ENCODE measurements around the gene IL22. TPM values are rescaled to one million over a fixed set of nuclear protein-coding genes. Genes with fewer than 3 reads are reported as not detected.

IL22 gene
- polyA plus RNA-seq, 1 experiment: not detected

- CTCF ChIA-PET: no interaction called here
- DNase-seq (ENCODE audit: low read depth): no peak
- POLR2A ChIA-PET: no interaction called here
These were observed 6.0 kb upstream of the IL22 start for GRCh38 chr12:68259318-68259940.

GRCh38 chr12:68252077-68252476 lies 1.3 kb downstream of the IL22 start:
- no peak for TF ChIP-seq CTCF (IDR thresholded peaks at IDR 0.05; ENCODE audit: insufficient read depth, low read depth, low read length)
- ChIA-PET POLR2A (no interaction called here), CTCF (interaction anchor here (0.7 kb wide), 1 partner anchor 57 kb away, joined by 3 read pairs; no protein-coding TSS in a partner anchor)
- H3K4me3 ChIP-seq (ENCODE audit: low read depth, low read length): no peak overlapping the region
- no peak for DNase-seq (ENCODE audit: low read depth)
- no peaks in the 10 kb centered on the region for H3K36me3 ChIP-seq (ENCODE audit: control insufficient read depth, insufficient read depth, low read length)
- H3K27me3 ChIP-seq (ENCODE audit: control insufficient read depth, insufficient read depth, low read length): peaks cover 2% of the 10 kb centered on the region; the same call in 1 of the 2 replicates

More at GRCh38 chr12:68259318-68259940, 6.0 kb upstream of the IL22 start:
- no peak for TF ChIP-seq CTCF (IDR thresholded peaks at IDR 0.05; ENCODE audit: insufficient read depth, low read depth, low read length)
- Histone ChIP-seq H3K27me3 (ENCODE audit: control insufficient read depth, insufficient read depth, low read length) (no peaks in the 10 kb centered on the region), H3K36me3 (ENCODE audit: control insufficient read depth, insufficient read depth, low read length) (no peaks in the 10 kb centered on the region), H3K4me3 (ENCODE audit: low read depth, low read length) (no peak overlapping the region)

GRCh38 chr12:68250454-68250853 lies 3.0 kb downstream of the IL22 start:
- no peak for TF ChIP-seq CTCF (IDR thresholded peaks at IDR 0.05; ENCODE audit: insufficient read depth, low read depth, low read length)
- no peak overlapping the region for H3K4me3 ChIP-seq (ENCODE audit: low read depth, low read length)
- H3K36me3 ChIP-seq (ENCODE audit: control insufficient read depth, insufficient read depth, low read length): no peaks in the 10 kb centered on the region
- no peak for DNase-seq (ENCODE audit: low read depth)
- ChIA-PET POLR2A (no interaction called here), CTCF (no interaction called here)
- peaks cover 2% of the 10 kb centered on the region for H3K27me3 ChIP-seq (ENCODE audit: control insufficient read depth, insufficient read depth, low read length)

GRCh38 chr12:68247785-68248184 lies 5.6 kb downstream of the IL22 start:
- H3K4me3 ChIP-seq (ENCODE audit: low read depth, low read length): no peak overlapping the region

GRCh38 chr12:68246350-68246749 lies 7.1 kb downstream of the IL22 start:
- POLR2A ChIA-PET: no interaction called here
- no peak for DNase-seq (ENCODE audit: low read depth)
- CTCF ChIA-PET: no interaction called here
- H3K4me3 ChIP-seq (ENCODE audit: low read depth, low read length): no peak overlapping the region
- H3K36me3 ChIP-seq (ENCODE audit: control insufficient read depth, insufficient read depth, low read length): no peaks in the 10 kb centered on the region
- no peak for TF ChIP-seq CTCF (IDR thresholded peaks at IDR 0.05; ENCODE audit: insufficient read depth, low read depth, low read length)
- no peaks in the 10 kb centered on the region; the same call in 1 of the 2 replicates for H3K27me3 ChIP-seq (ENCODE audit: control insufficient read depth, insufficient read depth, low read length)

More at GRCh38 chr12:68247785-68248184, 5.6 kb downstream of the IL22 start:
- Histone ChIP-seq H3K36me3 (ENCODE audit: control insufficient read depth, insufficient read depth, low read length) (no peaks in the 10 kb centered on the region), H3K27me3 (ENCODE audit: control insufficient read depth, insufficient read depth, low read length) (peaks cover 2% of the 10 kb centered on the region)
- POLR2A ChIA-PET: no interaction called here
- CTCF ChIA-PET: interaction anchor here (0.6 to 0.9 kb wide), 2 partner anchors 10 to 63 kb away, joined by 3 read pairs; no protein-coding TSS in a partner anchor
- no peak for TF ChIP-seq CTCF (IDR thresholded peaks at IDR 0.05; ENCODE audit: insufficient read depth, low read depth, low read length)
- DNase-seq (ENCODE audit: low read depth): no peak

All from BJ (cell line).